IPS-18a (cell line): ENCODE data around the gene ACTRT2.

ENCODE experiments used
- H3K27ac ChIP-seq: one replicate; pipeline ENCODE4 v1.5.1; 2013; ENCODE audit warnings: low read length
- H3K27me3 ChIP-seq: one replicate; pipeline ENCODE4 v1.6.1; 2013; ENCODE audit warnings: mild to moderate bottlenecking, low read length; ENCODE audit not compliant: control insufficient read depth, insufficient read depth
- H3K36me3 ChIP-seq: one replicate; pipeline ENCODE4 v1.6.1; 2013; ENCODE audit warnings: low read depth, low read length; ENCODE audit not compliant: control insufficient read depth
- H3K4me1 ChIP-seq: one replicate; pipeline ENCODE4 v1.6.1; 2013; ENCODE audit warnings: low read depth, low read length; ENCODE audit not compliant: control insufficient read depth
- H3K4me3 ChIP-seq: one replicate; pipeline ENCODE4 v1.5.1; 2013; ENCODE audit warnings: low read length
- H3K9ac ChIP-seq: one replicate; pipeline ENCODE4 v1.6.1; 2013; ENCODE audit warnings: mild to moderate bottlenecking, low read length, moderate library complexity
- H3K9me3 ChIP-seq: one replicate; pipeline ENCODE4 v1.6.1; 2013; ENCODE audit warnings: low read depth, low read length; ENCODE audit not compliant: control insufficient read depth

ACTRT2 gene

GRCh38 chr1:3026124-3026523, 4.9 kb downstream of the ACTRT2 start:
- no peak overlapping the region for H3K27ac ChIP-seq
- no peaks in the 10 kb centered on the region for H3K9me3 ChIP-seq
- H3K4me3 ChIP-seq = no peak overlapping the region
- no peak overlapping the region for H3K9ac ChIP-seq
- no peaks in the 10 kb centered on the region for H3K4me1 ChIP-seq
- peaks cover 8% of the 10 kb centered on the region for H3K27me3 ChIP-seq
- H3K36me3 ChIP-seq = no peaks in the 10 kb centered on the region

- H3K4me3 ChIP-seq = no peak overlapping the region
- H3K4me1 ChIP-seq = no peaks in the 10 kb centered on the region
- H3K9ac ChIP-seq = no peak overlapping the region
- H3K36me3 ChIP-seq = no peaks in the 10 kb centered on the region
- H3K27me3 ChIP-seq = peaks cover 6% of the 10 kb centered on the region
- no peaks in the 10 kb centered on the region for H3K9me3 ChIP-seq
- no peak overlapping the region for H3K27ac ChIP-seq
Observed at GRCh38 chr1:3026581-3027391, 5.5 kb downstream of the ACTRT2 start.

GRCh38 chr1:3027611-3028371, 6.5 kb downstream of the ACTRT2 start:
- H3K4me3 ChIP-seq = no peak overlapping the region
- H3K36me3 ChIP-seq = no peaks in the 10 kb centered on the region
- no peaks in the 10 kb centered on the region for H3K9me3 ChIP-seq
- no peak overlapping the region for H3K9ac ChIP-seq
- no peaks in the 10 kb centered on the region for H3K4me1 ChIP-seq
- peaks cover 4% of the 10 kb centered on the region for H3K27me3 ChIP-seq
- no peak overlapping the region for H3K27ac ChIP-seq

- Histone ChIP-seq H3K9me3 (no peaks in the 10 kb centered on the region), H3K27me3 (peaks cover 4% of the 10 kb centered on the region), H3K9ac (no peak overlapping the region), H3K36me3 (no peaks in the 10 kb centered on the region), H3K4me3 (no peak overlapping the region), H3K4me1 (no peaks in the 10 kb centered on the region), H3K27ac (no peak overlapping the region)
Observed at GRCh38 chr1:3028531-3029282, 7.4 kb downstream of the ACTRT2 start.

GRCh38 chr1:3029481-3029961, 8.3 kb downstream of the ACTRT2 start:
- H3K27ac ChIP-seq = no peak overlapping the region
- H3K9ac ChIP-seq = no peak overlapping the region

GRCh38 chr1:3029991-3030662, 8.9 kb downstream of the ACTRT2 start:
- no peak overlapping the region for H3K27ac ChIP-seq
- no peaks in the 10 kb centered on the region for H3K36me3 ChIP-seq
- no peaks in the 10 kb centered on the region for H3K27me3 ChIP-seq
- H3K4me1 ChIP-seq = no peaks in the 10 kb centered on the region
- H3K4me3 ChIP-seq = no peak overlapping the region
- no peaks in the 10 kb centered on the region for H3K9me3 ChIP-seq
- H3K9ac ChIP-seq = no peak overlapping the region

More at GRCh38 chr1:3029481-3029961, 8.3 kb downstream of the ACTRT2 start:
- Histone ChIP-seq H3K36me3 (no peaks in the 10 kb centered on the region), H3K4me3 (no peak overlapping the region), H3K4me1 (no peaks in the 10 kb centered on the region), H3K27me3 (no peaks in the 10 kb centered on the region), H3K9me3 (no peaks in the 10 kb centered on the region)

- no peaks in the 10 kb centered on the region for H3K9me3 ChIP-seq
- no peaks in the 10 kb centered on the region for H3K27me3 ChIP-seq
Observed at GRCh38 chr1:3030663-3031381, 9.6 kb downstream of the ACTRT2 start.

GRCh38 chr1:3031401-3032221, 10.3 kb downstream of the ACTRT2 start:
- no peak overlapping the region for H3K4me3 ChIP-seq
- no peak overlapping the region for H3K27ac ChIP-seq
- H3K4me1 ChIP-seq = no peaks in the 10 kb centered on the region
- no peak overlapping the region for H3K9ac ChIP-seq
- no peaks in the 10 kb centered on the region for H3K27me3 ChIP-seq
- H3K36me3 ChIP-seq = no peaks in the 10 kb centered on the region
- no peaks in the 10 kb centered on the region for H3K9me3 ChIP-seq

More at GRCh38 chr1:3030663-3031381, 9.6 kb downstream of the ACTRT2 start:
- H3K4me1 ChIP-seq = no peaks in the 10 kb centered on the region
- no peak overlapping the region for H3K27ac ChIP-seq
- H3K9ac ChIP-seq = no peak overlapping the region
- no peaks in the 10 kb centered on the region for H3K36me3 ChIP-seq
- no peak overlapping the region for H3K4me3 ChIP-seq

GRCh38 chr1:3032371-3033039, 11.2 kb downstream of the ACTRT2 start:
- Histone ChIP-seq H3K27me3 (no peaks in the 10 kb centered on the region), H3K27ac (no peak overlapping the region), H3K4me1 (no peaks in the 10 kb centered on the region), H3K36me3 (no peaks in the 10 kb centered on the region), H3K9ac (no peak overlapping the region), H3K4me3 (no peak overlapping the region), H3K9me3 (no peaks in the 10 kb centered on the region)
